Hair follicle dermal papilla cell (primary cell): Measurements from ENCODE around the gene GJB6. TPM values are rescaled to one million over a fixed set of nuclear protein-coding genes. Genes with fewer than 3 reads are reported as not detected.

Experiments used
- total RNA-seq: library from RNA; depleted of rRNA; stranded (reverse); fragments of >200 nt; gene quantifications from 2 replicates; pipeline ENCODE4 v1.2.3, GENCODE V29; 2012

The GJB6 gene
- not detected in 2 replicates for total RNA-seq

GRCh38 chr13:20231839-20232555, at the start of gene GJB6:
TSS of gene GJB6 (minus strand) at chr13:20232319. CDS start at chr13:20223480, 8,839 bp downstream.

GRCh38 chr13:20192836-20193161, 39.3 kb downstream of the GJB6 start, which contains the start of gene GJB2:
TSS of gene GJB2 (minus strand) at chr13:20192938. CDS start at chr13:20189581, 3,357 bp downstream.

Other genes starting within 250 kb of the GJB6 start
- 0.16 TPM in 1 of 2 replicates, not detected in the other for gene GJA3, start 71.3 kb downstream of the GJB6 start, total RNA-seq
- gene GJB2, start 39.4 kb downstream of the GJB6 start, total RNA-seq = 0.12 and 0.32 TPM in 2 replicates